ENCODE measurements around the gene ATAD3B.

Gene ATAD3B

GRCh38 chr1:1432951-1433803, 38.4 kb upstream of the ATAD3B start:
- no peak overlapping the region for H3K4me3 ChIP-seq (ENCODE audit: low read depth, low read length)
- no peak for TF ChIP-seq MAX (IDR thresholded peaks at IDR 0.05; ENCODE audit: low read depth, low read length)
- no peak for TF ChIP-seq POLR2A (IDR thresholded peaks at IDR 0.05; ENCODE audit: extremely low read depth, insufficient read length)
- DNase-seq (ENCODE audit: low read depth): no peak

DNA sequence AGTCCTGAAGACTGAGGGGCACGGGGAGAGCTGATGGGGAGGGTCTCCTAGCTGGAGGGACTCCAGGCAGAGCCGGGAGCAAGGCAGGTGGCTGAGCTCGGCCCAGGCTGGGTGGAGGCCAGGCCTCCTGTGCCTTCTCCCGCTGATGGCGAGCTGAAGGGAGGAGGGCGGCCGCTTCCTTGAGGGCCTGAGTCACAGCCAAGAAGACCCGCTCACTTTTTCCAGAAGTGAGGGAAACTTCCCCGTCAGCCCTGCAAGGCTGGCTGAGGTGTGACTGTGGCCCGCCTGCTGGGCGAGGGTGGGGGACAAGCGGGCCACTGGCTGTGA, 37.8 kb upstream of the ATAD3B start:
- H3K4me3 ChIP-seq (ENCODE audit: low read depth, low read length): no peak overlapping the region
- peak; percentile 47 for DNase-seq (ENCODE audit: low read depth)

DNA sequence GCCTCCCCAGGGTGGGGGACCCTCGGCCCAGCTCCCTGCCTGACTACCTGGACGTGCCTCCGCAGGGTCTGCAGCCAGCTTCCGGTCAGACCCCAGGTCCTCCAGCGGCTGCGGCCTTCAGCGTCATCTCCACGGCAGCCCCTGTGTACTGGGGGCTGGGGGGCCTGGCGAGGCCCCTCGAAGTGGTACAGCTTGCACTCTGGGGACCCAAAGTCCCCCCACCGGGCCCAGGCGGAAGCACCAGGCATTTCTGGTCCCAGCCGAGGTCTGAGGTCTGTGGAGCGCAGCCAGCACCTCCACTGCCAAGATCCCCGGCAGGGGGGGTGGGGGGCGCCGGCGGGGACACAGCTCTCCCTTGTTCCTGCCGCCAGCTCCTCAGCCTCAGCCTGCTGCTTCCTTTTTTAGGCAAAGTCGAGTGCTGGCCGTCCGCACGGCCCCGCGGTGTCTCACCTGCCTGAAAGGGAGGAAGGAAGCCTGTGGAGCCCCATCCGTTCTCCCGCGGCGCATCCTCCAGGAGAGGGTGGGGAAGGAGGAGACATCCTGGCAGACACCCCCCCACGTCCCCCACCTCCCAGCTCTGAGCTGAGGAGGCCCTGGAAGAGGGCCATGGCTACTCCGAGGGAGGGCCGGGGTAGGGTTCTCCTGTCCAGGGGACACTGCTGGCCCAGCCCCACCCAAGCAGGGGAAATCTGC, 37.3 kb upstream of the ATAD3B start:
- H3K4me3 ChIP-seq (ENCODE audit: low read depth, low read length): no peak overlapping the region
- no peak for TF ChIP-seq MYC (IDR thresholded peaks at IDR 0.05; ENCODE audit: low read depth, low read length)
- no peak for TF ChIP-seq MAX (IDR thresholded peaks at IDR 0.05; ENCODE audit: low read depth, low read length)
- no peak for TF ChIP-seq CTCF (IDR thresholded peaks at IDR 0.05; ENCODE audit: low read depth, low read length)
- TF ChIP-seq POLR2A (IDR thresholded peaks at IDR 0.05; ENCODE audit: extremely low read depth, insufficient read length): no peak
- DNase-seq (ENCODE audit: low read depth): no peak

More for the DNA sequence above, 37.8 kb upstream of the ATAD3B start:
- TF ChIP-seq POLR2A (IDR thresholded peaks at IDR 0.05; ENCODE audit: extremely low read depth, insufficient read length): no peak
- no peak for TF ChIP-seq CTCF (IDR thresholded peaks at IDR 0.05; ENCODE audit: low read depth, low read length)
- TF ChIP-seq MYC (IDR thresholded peaks at IDR 0.05; ENCODE audit: low read depth, low read length): no peak
- no peak for TF ChIP-seq MAX (IDR thresholded peaks at IDR 0.05; ENCODE audit: low read depth, low read length)

GRCh38 chr1:1434824-1435105, 36.8 kb upstream of the ATAD3B start:
- TF ChIP-seq MYC (IDR thresholded peaks at IDR 0.05; ENCODE audit: low read depth, low read length) (no peak), MAX (IDR thresholded peaks at IDR 0.05; ENCODE audit: low read depth, low read length) (no peak), CTCF (IDR thresholded peaks at IDR 0.05; ENCODE audit: low read depth, low read length) (no peak), POLR2A (IDR thresholded peaks at IDR 0.05; ENCODE audit: extremely low read depth, insufficient read length) (no peak)
- no peak overlapping the region for H3K4me3 ChIP-seq (ENCODE audit: low read depth, low read length)
- no peak for DNase-seq (ENCODE audit: low read depth)

DNA sequence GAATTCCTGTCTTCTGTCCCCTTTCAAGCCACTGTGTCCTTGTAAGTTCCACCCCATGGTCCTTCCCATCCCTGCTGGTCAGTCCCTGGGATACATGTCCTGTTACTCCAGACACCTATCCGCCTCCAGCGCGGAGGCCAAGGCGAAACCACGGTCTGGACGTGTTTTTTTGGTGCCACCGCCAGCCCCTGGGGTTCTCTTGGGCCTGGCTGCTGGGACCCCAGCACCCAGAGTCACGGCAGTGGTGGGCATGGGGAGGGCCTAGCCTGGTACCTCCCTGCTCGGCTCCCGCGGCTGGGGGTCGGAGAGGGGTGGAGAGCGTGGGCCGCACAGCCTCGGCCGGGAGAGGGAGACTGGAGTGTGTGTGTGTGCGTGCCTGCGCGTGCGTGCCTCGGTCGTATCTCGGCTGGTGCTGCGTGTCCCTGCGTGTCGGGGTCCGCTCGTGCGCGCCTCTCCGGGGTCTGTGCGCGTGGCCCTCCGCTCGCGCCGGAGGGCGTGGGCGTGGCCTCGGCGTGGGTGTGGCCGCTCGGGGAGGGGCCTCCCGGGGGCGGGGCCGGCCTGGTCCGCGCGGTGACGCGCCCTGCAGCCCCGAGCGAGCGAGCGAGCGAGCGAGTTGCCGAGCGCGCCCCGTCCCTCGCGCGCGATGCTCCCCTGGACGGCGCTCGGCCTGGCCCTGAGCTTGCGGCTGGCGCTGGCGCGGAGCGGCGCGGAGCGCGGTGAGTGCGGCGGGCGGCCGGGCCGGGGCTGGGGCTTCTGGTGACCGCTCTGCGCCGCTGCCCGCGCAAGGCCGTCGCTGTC, 36.3 kb upstream of the ATAD3B start, which contains the start of gene VWA1:
Gene VWA1, plus strand, starts transcription at position 585 of the 798 bp plus-strand sequence. Its CDS starts 59 bp downstream, at position 644.
- no peak within 1 kb of the TSS for H3K4me3 ChIP-seq (ENCODE audit: low read depth, low read length)
- no peak for TF ChIP-seq CTCF (IDR thresholded peaks at IDR 0.05; ENCODE audit: low read depth, low read length)
- no peak for TF ChIP-seq MAX (IDR thresholded peaks at IDR 0.05; ENCODE audit: low read depth, low read length)
- no peak for TF ChIP-seq MYC (IDR thresholded peaks at IDR 0.05; ENCODE audit: low read depth, low read length)
- TF ChIP-seq POLR2A (IDR thresholded peaks at IDR 0.05; ENCODE audit: extremely low read depth, insufficient read length): no peak
- DNase-seq (ENCODE audit: low read depth): no peak

All from NB4 (cell line).